Sigmoid colon (tissue), 4 donors: ENCODE measurements around the gene ADAM30.
"Not testable (repeated sequence)": the region's sequence is repeated elsewhere in the genome, so short reads cannot be mapped to it uniquely, and the experiment has no call there.

Experiments used
- CTCF ChIP-seq, 4 experiments: fragments of 450-650 bp in 3 of 4; fragments of 200-600 bp in 1 of 4; IDR thresholded peaks; one replicate each; pipeline ENCODE4 v1.5.1; 2016 to 2019; ENCODE audit warnings: antibody characterized with exemption in 4 of 4, mild to moderate bottlenecking in 3 of 4, moderate library complexity in 2 of 4
- EP300 ChIP-seq, 4 donors: sonication (generic); formaldehyde crosslinking; IDR thresholded peaks; one replicate each; pipeline ENCODE4 v1.6.1; 2017; ENCODE audit warnings: antibody characterized with exemption in 4 of 4
- POLR2A ChIP-seq, 2 donors: fragments of 450-650 bp; IDR thresholded peaks; one replicate each; pipeline ENCODE4 v1.6.1; 2016; ENCODE audit warnings: antibody characterized with exemption in 2 of 2, mild to moderate bottlenecking in 2 of 2, moderate library complexity in 2 of 2
- POLR2AphosphoS5 ChIP-seq, 4 donors: sonication (generic); formaldehyde crosslinking; IDR thresholded peaks; one replicate each; pipeline ENCODE4 v1.6.1; 2017; ENCODE audit warnings: antibody characterized with exemption in 4 of 4

DNA sequence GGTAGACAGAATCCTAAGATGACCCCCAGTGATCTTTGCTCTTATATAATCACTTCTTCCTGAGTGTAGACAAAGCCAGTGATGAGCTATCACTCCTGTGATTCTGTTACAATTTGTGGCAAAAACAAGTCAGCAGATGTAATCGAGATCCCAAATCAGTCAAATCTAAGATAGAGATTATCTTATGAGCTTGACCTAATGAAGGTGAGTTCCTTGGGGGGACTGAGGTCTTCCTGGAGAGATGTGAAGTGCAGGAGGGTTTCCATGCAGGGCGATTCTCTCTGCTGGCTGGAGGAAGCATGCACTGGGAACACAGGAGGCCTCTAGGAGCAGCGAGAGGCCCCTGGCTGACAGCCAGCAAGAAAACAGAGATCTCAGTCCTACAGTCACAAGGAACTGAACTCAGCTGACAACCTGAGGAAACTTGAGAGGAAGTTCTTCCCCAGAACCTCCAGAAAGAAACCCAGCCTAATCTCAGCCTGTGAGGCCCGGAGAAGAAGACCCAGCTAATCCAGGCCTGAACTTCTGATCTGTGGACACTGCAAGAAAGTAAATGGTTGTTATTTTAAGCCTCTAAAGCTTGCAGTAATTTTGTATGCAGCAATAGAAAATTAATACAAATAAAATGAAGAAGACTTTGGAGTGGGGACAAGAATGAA lies 37.6 kb downstream of the ADAM30 start:
- TF ChIP-seq CTCF, POLR2AphosphoS5, POLR2A, EP300 (IDR thresholded peaks at IDR 0.05): not testable (repeated sequence)
